HepG2 (cell line): Measurements from ENCODE around the gene RRM2. TPM values are rescaled to one million over a fixed set of nuclear protein-coding genes. Genes with fewer than 3 reads are reported as not detected.

Experiments
- NFATC3 ChIP-seq: sonication (generic); formaldehyde crosslinking; IDR thresholded peaks from 2 replicates; pipeline ENCODE4 v1.5.1; 2020; ENCODE audit warnings: mild to moderate bottlenecking, missing genetic modification reagents
- RARA ChIP-seq: IDR thresholded peaks from 2 replicates; pipeline ENCODE4 v1.6.1; 2016; ENCODE audit warnings: missing genetic modification reagents, missing compliant biosample characterization
- RBFOX2 ChIP-seq: fragments of 200-400 bp; formaldehyde crosslinking; IDR thresholded peaks from 2 replicates; pipeline ENCODE4 v1.6.1; 2017; ENCODE audit warnings: low read depth, mild to moderate bottlenecking, low read length
- SETDB1 ChIP-seq: sonication (generic); formaldehyde crosslinking; IDR thresholded peaks from 2 replicates; pipeline ENCODE4 v1.5.1; 2020; ENCODE audit warnings: missing genetic modification reagents, mild to moderate bottlenecking, borderline replicate concordance
- SMC3 ChIP-seq: IDR thresholded peaks from 2 replicates; pipeline ENCODE4 v1.6.1; 2011; ENCODE audit warnings: low read length, improper control_type of control experiment
- ZNF34 ChIP-seq: sonication (generic); formaldehyde crosslinking; IDR thresholded peaks from 2 replicates; pipeline ENCODE4 v1.4.0; 2020; ENCODE audit warnings: mild to moderate bottlenecking, missing genetic modification reagents, borderline replicate concordance
- ZNF431 ChIP-seq: sonication (generic); formaldehyde crosslinking; IDR thresholded peaks from 2 replicates; pipeline ENCODE4 v1.9.0; 2022; ENCODE audit warnings: missing genetic modification reagents, low read depth, mild to moderate bottlenecking, borderline replicate concordance
- ZNF670 ChIP-seq: sonication (generic); formaldehyde crosslinking; IDR thresholded peaks from 2 replicates; pipeline ENCODE4 v1.8.0; 2022; ENCODE audit warnings: mild to moderate bottlenecking, missing genetic modification reagents, borderline replicate concordance
- ZNF772 ChIP-seq: sonication (generic); formaldehyde crosslinking; IDR thresholded peaks from 2 replicates; pipeline ENCODE4 v1.5.0; 2020; ENCODE audit warnings: mild to moderate bottlenecking, missing genetic modification reagents
- ZNF850 ChIP-seq: sonication (generic); formaldehyde crosslinking; conservative IDR thresholded peaks from 2 replicates; pipeline ENCODE4 v1.9.0; 2021; ENCODE audit warnings: mild to moderate bottlenecking, missing genetic modification reagents
- ZSCAN31 ChIP-seq: sonication (generic); formaldehyde crosslinking; IDR thresholded peaks from 2 replicates; pipeline ENCODE4 v1.5.0; 2020; ENCODE audit warnings: low read depth, mild to moderate bottlenecking, missing genetic modification reagents
- polyA plus RNA-seq, 8 experiments: library from polyadenylated mRNA; depleted of rRNA in 3 of 8; stranded (reverse) in 7 of 8; unstranded in 1 of 8; fragments of >200 nt; fragmentation: Illumina TruSeq in 4 of 8; extraction: Trizol in 4 of 8; gene quantifications; 2 replicates each; pipeline versions ENCODE4 v1.2.1 to v1.2.3, GENCODE V29; 2011 to 2016; ENCODE audit warnings: low read depth in 4 of 8, missing spikeins in 1 of 8, mixed read lengths in 1 of 8; ENCODE audit not compliant: insufficient read depth in 1 of 8
- total RNA-seq, 5 experiments: library from RNA; depleted of rRNA; stranded (reverse); fragments of >200 nt; fragmentation: Illumina TruSeq; extraction: Trizol; gene quantifications; 2 replicates each; pipeline ENCODE4 v1.2.3, GENCODE V29; 2016; ENCODE audit warnings: low read depth in 1 of 5
- TF ChIP-seq, protein P1 (sequence below): sonication (generic); formaldehyde crosslinking; IDR thresholded peaks from 2 replicates; pipeline ENCODE4 v1.8.1; 2023; ENCODE audit warnings: mild to moderate bottlenecking, inconsistent platforms, moderate library complexity, missing genetic modification reagents, borderline replicate concordance
- TF ChIP-seq, protein P2 (sequence below): sonication (generic); formaldehyde crosslinking; IDR thresholded peaks from 2 replicates; pipeline ENCODE4 v1.5.0; 2020; ENCODE audit warnings: missing genetic modification reagents
- TF ChIP-seq, protein P3 (sequence below): sonication (generic); formaldehyde crosslinking; IDR thresholded peaks from 2 replicates; pipeline ENCODE4 v1.4.0; 2020; ENCODE audit warnings: missing genetic modification reagents
- TF ChIP-seq, protein P4 (sequence below): sonication (generic); formaldehyde crosslinking; IDR thresholded peaks from 2 replicates; pipeline ENCODE4 v1.5.1; 2020; ENCODE audit warnings: missing genetic modification reagents, mild to moderate bottlenecking, borderline replicate concordance
- TF ChIP-seq, protein P5 (sequence below): sonication (generic); formaldehyde crosslinking; IDR thresholded peaks from 2 replicates; pipeline ENCODE4 v1.4.0; 2020; ENCODE audit warnings: mild to moderate bottlenecking, missing genetic modification reagents
- TF ChIP-seq, protein P6 (sequence below): sonication (generic); formaldehyde crosslinking; IDR thresholded peaks from 2 replicates; pipeline ENCODE4; 2020; ENCODE audit warnings: missing genetic modification reagents, mild to moderate bottlenecking, borderline replicate concordance
- TF ChIP-seq, protein P7 (sequence below): sonication (generic); formaldehyde crosslinking; IDR thresholded peaks from 2 replicates; pipeline ENCODE4 v1.4.0; 2020; ENCODE audit warnings: mild to moderate bottlenecking, missing genetic modification reagents

Gene RRM2
- total and polyA plus RNA-seq, 2 of the 13 experiments (the other 11 are each of a cell fraction or from before 2014, with no cell fraction given) = 31.3 to 150 TPM

DNA sequence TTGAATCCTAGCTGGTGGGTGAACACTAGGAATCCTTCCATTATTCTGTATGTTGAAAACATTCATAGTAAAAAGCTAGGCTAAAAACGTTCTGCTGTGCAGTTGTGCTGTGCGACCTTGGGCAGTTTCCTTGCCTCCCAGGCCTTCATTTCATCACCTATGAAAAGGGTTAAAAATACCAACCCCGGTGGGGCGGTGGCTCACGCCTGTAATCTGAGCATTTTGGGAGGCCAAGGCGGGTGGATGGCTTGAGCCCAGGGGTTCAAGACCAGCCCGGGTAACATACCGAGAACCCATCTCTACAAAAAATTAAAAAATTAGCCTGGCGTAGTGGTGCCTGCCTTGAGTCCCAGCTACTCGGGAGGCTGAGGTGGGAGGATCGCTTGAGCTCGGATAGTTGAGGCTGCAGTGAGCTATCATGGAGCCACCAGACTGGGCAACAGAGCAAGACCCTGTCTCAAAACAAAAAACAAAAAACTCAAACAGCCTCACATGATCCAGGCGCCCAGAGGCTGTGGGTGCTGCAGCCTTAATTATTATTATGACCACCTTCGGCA lies 2.9 kb upstream of the RRM2 start (continued):
- TF ChIP-seq, protein P1, sequence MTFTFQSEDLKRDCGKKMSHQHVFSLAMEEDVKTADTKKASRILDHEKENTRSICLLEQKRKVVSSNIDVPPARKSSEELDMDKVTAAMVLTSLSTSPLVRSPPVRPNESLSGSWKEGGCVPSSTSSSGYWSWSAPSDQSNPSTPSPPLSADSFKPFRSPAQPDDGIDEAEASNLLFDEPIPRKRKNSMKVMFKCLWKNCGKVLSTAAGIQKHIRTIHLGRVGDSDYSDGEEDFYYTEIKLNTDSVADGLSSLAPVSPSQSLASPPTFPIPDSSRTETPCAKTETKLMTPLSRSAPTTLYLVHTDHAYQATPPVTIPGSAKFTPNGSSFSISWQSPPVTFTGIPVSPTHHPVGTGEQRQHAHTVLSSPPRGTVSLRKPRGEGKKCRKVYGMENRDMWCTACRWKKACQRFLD (CRISPR knock-in tag) = 0 out of 2 replicates have a peak, but pooled peaks have one; percentile 8
- TF ChIP-seq, protein P2, sequence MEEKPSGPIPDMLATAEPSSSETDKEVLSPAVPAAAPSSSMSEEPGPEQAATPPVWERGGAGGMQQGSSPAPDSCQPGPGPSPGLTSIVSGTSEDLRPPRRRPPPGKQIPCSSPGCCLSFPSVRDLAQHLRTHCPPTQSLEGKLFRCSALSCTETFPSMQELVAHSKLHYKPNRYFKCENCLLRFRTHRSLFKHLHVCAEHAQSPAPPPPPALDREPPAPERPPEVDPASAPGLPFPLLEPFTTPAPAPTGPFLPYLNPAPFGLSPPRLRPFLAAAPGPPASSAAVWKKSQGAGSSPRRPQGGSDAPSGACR (CRISPR knock-in tag) = no peak
- TF ChIP-seq, protein P3, sequence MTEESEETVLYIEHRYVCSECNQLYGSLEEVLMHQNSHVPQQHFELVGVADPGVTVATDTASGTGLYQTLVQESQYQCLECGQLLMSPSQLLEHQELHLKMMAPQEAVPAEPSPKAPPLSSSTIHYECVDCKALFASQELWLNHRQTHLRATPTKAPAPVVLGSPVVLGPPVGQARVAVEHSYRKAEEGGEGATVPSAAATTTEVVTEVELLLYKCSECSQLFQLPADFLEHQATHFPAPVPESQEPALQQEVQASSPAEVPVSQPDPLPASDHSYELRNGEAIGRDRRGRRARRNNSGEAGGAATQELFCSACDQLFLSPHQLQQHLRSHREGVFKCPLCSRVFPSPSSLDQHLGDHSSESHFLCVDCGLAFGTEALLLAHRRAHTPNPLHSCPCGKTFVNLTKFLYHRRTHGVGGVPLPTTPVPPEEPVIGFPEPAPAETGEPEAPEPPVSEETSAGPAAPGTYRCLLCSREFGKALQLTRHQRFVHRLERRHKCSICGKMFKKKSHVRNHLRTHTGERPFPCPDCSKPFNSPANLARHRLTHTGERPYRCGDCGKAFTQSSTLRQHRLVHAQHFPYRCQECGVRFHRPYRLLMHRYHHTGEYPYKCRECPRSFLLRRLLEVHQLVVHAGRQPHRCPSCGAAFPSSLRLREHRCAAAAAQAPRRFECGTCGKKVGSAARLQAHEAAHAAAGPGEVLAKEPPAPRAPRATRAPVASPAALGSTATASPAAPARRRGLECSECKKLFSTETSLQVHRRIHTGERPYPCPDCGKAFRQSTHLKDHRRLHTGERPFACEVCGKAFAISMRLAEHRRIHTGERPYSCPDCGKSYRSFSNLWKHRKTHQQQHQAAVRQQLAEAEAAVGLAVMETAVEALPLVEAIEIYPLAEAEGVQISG = no peak
- TF ChIP-seq, protein P4, sequence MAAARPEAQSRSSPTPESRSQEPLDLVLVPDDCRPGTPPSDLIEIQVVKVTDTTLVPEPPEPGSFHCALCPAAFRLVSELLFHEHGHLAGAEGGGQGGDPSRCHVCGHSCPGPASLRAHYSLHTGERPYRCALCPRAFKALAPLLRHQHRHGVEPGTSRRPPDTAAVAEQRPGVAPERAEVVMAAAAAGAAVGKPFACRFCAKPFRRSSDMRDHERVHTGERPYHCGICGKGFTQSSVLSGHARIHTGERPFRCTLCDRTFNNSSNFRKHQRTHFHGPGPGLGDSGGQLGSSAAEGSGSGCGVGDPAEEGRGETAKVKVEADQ (CRISPR knock-in tag) = no peak
- TF ChIP-seq, protein P5, sequence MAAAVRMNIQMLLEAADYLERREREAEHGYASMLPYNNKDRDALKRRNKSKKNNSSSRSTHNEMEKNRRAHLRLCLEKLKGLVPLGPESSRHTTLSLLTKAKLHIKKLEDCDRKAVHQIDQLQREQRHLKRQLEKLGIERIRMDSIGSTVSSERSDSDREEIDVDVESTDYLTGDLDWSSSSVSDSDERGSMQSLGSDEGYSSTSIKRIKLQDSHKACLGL (CRISPR knock-in tag) = no peak
- TF ChIP-seq ZNF431 (CRISPR knock-in tag) (no peak), ZSCAN31 (CRISPR knock-in tag) (no peak), ZNF670 (CRISPR knock-in tag) (no peak), RARA (CRISPR knock-in tag) (no peak), SETDB1 (CRISPR knock-in tag) (no peak), ZNF34 (CRISPR knock-in tag) (no peak), RBFOX2 (no peak), ZNF772 (CRISPR knock-in tag) (no peak), SMC3 (no peak), NFATC3 (no peak), ZNF850 (CRISPR knock-in tag) (no peak)
- TF ChIP-seq, protein P6, sequence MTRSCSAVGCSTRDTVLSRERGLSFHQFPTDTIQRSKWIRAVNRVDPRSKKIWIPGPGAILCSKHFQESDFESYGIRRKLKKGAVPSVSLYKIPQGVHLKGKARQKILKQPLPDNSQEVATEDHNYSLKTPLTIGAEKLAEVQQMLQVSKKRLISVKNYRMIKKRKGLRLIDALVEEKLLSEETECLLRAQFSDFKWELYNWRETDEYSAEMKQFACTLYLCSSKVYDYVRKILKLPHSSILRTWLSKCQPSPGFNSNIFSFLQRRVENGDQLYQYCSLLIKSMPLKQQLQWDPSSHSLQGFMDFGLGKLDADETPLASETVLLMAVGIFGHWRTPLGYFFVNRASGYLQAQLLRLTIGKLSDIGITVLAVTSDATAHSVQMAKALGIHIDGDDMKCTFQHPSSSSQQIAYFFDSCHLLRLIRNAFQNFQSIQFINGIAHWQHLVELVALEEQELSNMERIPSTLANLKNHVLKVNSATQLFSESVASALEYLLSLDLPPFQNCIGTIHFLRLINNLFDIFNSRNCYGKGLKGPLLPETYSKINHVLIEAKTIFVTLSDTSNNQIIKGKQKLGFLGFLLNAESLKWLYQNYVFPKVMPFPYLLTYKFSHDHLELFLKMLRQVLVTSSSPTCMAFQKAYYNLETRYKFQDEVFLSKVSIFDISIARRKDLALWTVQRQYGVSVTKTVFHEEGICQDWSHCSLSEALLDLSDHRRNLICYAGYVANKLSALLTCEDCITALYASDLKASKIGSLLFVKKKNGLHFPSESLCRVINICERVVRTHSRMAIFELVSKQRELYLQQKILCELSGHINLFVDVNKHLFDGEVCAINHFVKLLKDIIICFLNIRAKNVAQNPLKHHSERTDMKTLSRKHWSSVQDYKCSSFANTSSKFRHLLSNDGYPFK = no peak
- TF ChIP-seq, protein P7, sequence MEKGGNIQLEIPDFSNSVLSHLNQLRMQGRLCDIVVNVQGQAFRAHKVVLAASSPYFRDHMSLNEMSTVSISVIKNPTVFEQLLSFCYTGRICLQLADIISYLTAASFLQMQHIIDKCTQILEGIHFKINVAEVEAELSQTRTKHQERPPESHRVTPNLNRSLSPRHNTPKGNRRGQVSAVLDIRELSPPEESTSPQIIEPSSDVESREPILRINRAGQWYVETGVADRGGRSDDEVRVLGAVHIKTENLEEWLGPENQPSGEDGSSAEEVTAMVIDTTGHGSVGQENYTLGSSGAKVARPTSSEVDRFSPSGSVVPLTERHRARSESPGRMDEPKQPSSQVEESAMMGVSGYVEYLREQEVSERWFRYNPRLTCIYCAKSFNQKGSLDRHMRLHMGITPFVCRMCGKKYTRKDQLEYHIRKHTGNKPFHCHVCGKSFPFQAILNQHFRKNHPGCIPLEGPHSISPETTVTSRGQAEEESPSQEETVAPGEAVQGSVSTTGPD (CRISPR knock-in tag) = 0 out of 2 replicates have a peak, but pooled peaks have one; percentile 26
